HG02884 (cell line): Measurements from ENCODE around the gene STAT3.
"Not testable (repeated sequence)": the region's sequence is repeated elsewhere in the genome, so short reads cannot be mapped to it uniquely, and the experiment has no call there.

Experiments used
- ATAC-seq: cut with Tn5 transposase; IDR thresholded peaks from one replicate; pipeline ENCODE4 v1.9.1; 2021; ENCODE audit warnings: mild to moderate bottlenecking, moderate library complexity; ENCODE audit not compliant: unreplicated experiment

Gene STAT3

DNA sequence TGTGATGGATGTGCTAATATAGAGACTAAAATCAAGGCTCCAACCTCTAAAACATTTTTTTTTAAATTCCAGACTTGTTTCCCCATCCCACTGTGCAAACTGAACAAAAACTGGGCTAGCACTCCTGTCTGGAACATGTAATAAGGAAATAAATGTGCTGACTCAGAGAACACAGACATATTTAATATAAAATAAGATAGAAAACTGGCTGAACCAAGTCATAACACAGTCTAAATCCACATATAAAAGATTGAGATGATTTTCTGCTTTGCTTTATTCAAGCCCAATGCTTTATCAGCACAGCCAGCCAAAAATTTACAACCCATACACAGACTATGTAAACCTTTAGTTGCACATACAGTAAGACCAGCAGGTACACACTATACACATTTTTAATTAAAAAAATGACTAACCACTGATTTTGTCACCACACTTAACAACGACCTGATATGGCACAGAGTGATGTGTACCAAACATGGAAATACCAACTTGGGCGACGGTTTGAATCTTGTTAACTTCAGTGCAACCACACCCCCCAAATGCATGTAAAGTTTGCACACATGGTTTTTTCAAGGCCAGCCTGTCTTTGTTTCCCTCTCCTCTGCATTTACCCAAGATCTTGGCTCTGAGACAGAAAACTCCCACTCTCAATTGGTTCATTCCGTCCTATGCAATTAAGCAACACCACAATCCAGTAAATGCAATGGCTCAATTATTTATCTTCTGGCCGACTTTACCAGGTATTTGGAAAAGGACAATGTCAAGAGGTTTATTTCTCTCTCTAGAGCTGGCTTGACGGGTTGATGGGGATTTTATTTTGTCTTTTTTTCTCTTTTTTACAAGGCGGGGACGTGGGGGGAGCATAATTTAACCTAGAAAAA, 1.2 kb downstream of the STAT3 start:
- ATAC-seq: no peak

DNA sequence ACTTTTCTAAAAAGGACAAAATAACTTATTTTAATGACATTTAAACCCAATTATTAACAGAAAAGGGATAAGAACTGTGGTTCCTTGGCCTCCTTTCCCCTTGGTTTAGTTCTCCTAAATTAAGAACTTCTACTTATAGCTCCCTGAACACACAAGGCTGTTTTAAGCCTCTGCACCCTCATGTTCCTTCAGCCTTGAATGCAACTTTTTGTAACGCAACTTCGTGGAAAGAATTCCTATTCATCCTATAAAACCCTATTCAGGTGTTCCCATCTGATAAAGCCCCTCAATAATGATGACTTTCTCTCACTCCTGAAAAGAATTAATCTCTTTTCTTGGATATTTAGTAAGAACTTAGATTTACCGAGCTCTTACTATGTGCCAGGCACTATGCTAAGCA, 6.3 kb downstream of the STAT3 start:
- ATAC-seq: no peak

- no peak for ATAC-seq
These were observed 7.3 kb downstream of the STAT3 start for GRCh38 chr17:42380935-42381334.

DNA sequence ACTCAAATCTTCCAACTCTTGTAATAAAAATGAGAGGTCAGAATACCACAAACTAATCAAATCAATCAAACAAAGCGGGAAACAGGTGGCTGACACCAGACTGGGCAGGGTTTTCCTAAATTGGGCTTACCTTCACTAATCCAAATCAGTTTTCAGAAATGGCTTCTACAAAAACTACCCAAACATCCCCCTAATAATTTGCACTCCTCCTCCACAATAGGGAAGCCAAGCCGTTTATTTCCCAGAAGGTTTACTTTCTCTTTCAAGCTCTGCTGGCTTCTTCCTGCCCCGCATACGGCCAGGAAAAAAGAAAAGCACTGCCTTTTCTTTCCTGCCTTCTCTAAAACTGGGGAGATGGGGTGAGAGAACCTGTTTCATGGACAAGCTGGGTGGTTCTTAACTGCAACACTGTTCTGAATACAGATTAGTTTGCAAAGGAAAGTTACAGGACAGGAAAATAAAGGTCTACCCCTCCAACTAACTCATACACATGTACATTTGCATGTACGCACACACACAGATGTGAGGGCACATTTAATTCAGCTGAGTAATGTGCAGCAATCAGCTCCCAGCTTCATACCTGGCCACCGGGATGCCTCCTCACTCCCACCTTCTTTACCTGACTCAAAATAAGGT, 9.2 kb downstream of the STAT3 start:
- ATAC-seq: no peak

- no peak for ATAC-seq
These were observed 9.8 kb downstream of the STAT3 start for GRCh38 chr17:42378359-42378958.

- no peak for ATAC-seq
These were observed 14.3 kb downstream of the STAT3 start for GRCh38 chr17:42373896-42374295.

- ATAC-seq: no peak
These were observed 16.1 kb downstream of the STAT3 start for GRCh38 chr17:42372142-42372541.

DNA sequence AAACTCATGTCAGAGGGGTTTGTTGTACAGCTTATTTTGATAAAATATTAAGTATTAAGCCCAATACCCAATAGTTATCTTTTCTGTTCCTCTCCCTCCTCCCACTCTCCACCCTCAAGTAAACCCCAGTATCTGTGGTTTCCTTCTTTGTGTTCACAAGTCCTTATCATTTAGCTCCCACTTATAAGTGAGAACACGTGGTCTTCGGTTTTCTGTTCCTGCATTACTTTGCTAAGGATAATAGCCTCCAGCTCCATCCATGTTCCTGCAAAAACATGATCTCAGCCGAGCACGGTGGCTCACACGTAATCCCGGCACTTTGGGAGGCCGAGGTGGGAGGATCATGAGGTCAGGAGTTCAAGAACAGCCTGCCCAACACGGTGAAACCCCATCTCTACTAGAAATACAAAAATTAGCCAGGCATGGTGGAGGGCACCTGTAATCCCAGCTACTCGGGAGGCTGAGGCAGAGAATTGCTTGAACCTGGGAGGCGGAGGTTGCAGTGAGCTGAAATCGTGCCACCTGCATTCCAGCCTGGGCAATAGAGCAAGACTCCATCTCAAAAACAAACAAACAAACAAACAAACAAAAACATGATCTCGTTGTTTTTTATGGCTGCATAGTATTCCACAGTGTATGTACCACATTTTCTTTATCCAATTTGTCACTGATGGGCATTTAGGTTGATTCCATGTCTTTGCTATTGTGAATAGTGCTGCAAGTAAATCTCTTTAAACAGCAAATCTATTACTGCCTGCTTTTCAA, 19.3 kb downstream of the STAT3 start:
- ATAC-seq: not testable (repeated sequence)

- not testable (repeated sequence) for ATAC-seq
These were observed 19.9 kb downstream of the STAT3 start for GRCh38 chr17:42368310-42368709.

- not testable (repeated sequence) for ATAC-seq
These were observed 21.8 kb downstream of the STAT3 start for GRCh38 chr17:42366176-42367023.

GRCh38 chr17:42365136-42365535, 23.1 kb downstream of the STAT3 start:
- no peak for ATAC-seq

DNA sequence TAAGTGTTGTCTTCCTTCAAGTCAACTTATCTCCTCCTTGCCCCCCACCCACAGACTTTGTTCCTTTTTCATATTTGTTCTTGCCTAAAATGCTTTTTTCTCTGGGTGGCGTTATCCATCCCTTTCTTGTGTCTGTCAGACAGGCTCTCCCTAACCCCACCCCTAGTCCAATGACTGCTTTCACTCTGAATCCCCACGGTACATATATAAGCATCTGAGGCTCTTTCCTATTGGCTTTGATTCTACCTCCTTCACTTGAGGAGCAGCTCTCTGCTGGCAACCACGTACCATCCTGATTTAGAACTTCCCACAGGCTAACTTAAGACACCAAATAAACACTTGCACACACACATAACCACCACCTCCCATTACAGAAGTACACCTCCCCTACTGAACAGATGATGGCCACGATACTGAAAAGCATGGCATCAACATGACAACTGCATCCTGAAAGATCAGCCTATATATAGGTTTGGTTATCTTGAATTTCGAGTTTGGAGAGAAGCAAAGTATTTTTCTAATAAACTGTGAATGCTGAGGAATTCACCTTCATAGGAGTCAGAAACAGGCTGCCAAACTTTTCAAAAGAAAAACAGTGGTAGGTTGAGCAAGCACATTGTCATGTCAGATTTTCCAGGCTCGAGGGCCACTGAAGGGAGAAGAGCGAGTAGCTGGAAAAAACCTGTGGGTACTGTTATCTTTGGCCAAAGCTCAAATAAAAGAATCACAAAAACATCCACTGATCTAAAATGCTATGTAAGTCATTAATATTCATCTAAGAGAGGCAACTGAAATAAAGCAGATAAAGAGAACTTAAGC, 24.3 kb downstream of the STAT3 start:
- no peak for ATAC-seq

GRCh38 chr17:42363231-42363630, 25.0 kb downstream of the STAT3 start:
- no peak for ATAC-seq

DNA sequence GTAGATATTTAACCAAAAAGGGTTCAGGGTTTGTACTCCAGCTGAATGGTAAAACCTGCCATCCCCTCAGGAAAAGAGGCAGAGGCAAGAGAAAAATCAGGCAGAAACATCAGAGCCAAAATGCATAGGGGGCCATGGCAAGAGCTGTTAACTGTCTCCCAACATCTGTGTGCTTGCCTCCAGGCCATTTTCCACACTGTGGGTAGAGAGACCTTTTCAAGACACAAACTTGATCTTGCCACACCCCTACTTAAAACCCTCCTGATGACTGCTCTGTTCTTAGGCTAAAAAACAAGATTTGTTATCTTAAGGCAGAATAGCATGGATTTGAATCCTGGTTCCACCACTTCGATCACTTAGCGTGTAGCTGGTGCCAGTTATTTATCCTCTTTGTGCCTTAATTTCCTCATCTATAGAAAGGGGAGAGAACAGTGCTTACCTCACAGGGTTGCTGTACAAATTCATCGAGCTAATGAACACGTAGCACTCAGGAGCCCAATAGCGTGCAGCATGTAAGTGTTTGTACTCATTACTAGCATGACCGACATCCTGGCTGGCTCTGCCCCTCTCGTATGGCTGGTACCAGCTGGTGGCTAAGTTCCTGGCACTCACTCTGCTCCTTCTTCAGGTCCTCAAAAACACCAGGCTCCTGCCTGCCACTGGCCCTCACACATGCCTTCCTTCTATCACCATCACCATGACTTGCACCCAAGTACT, 25.8 kb downstream of the STAT3 start:
- no peak for ATAC-seq

DNA sequence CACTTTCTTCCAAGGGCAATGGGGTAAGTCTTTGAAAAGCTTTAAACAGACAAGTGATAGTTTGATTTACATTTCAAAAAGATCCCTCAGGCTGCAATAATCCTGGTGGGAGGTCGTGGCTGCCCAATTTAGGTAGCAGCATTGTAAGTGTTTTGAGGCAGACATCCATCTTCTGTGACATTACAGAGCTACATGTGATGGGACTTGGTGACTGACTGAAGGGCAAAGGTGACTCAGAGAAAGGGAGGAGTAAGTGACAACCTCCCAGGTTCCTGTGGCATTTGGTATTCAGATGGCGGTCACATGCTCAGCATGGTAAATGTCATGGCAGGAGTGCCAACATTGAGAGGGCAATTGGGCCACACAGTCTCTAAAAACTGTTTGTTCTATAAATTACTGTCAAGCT, 26.5 kb downstream of the STAT3 start:
- ATAC-seq: no peak

DNA sequence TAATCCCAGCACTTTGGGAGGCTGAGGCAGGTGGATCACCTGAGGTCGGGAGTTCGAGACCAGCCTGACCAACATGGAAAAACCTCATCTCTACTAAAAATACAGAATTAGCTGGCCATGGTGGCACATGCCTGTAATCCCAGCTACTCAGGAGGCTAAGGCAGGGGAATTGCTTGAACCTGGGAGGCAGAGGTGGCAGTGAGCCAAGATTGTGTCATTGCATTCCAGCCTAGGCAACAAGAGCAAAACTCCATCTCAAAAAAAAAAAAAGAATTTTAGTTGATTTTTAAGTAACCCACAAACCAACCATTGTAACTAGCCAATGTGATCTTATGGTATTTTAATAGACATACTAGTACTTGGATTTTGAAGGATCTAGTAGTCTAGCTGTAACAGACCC, 27.9 kb downstream of the STAT3 start:
- ATAC-seq: not testable (repeated sequence)

DNA sequence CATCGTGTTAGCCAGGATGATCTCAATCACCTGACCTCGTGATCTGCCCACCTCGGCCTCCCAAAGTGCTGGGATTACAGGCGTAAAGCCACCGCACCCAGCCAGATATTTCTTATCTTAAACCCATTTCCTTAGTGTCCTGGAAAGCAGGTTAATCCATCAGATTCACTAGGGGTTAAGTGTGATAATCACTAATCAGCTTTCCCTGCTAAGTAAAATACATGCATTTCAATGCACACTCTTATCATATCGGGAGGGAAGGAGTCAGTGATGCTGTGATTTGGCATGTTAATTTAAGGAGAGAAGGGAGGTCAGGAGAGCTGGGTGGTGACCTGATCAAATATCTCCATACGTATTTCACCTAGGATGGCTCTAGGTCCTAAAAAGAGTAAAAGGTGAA, 29.1 kb downstream of the STAT3 start:
- no peak for ATAC-seq

DNA sequence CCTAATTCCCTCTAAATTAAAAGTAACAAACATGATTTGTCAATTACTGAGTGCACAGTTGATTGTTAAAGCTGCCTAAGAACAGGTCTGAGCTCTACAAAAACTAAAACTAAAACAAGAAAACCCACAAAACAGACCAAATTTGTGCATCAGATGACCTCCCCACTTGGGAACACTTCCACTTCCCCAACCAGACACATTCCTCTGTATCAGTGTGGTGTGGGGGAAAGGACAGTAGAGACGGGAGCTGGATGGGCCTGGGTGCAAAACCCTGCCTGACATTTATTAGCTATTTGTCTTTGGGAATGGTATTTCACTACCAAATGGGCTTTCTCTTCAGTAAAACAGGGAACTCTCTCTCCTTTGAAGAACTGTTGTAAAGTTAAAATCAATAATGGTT, 29.8 kb downstream of the STAT3 start:
- ATAC-seq: no peak
